HepG2 (cell line): ENCODE results near the gene SLC2A4. TPM values are rescaled to one million over a fixed set of nuclear protein-coding genes. Genes with fewer than 3 reads are reported as not detected.

ENCODE experiments used
- ATAC-seq: fragments of 200-7000 bp; cut with Tn5 transposase; 3 replicates; pipeline ENCODE4 v1.9.1; 2020; ENCODE audit warnings: mild to moderate bottlenecking, moderate library complexity
- BruUV-seq: library from RNA; stranded (reverse); fragments of 400-500 nt; replicated peaks from 2 replicates; lab custom pipeline; 2021; lab: Mats Ljungman, UMichigan
- CTCF ChIA-PET: fragments of 300-600 bp; formaldehyde crosslinking; extraction: SDS; loops from one replicate; lab custom pipeline; 2021; ENCODE audit warnings: low total read pairs, inconsistent platforms, low intra/inter-chr PET ratio; lab: Yijun Ruan, JAX
- POLR2A ChIA-PET: fragments of 350-600 bp; sonication (Branson Sonifier 250); formaldehyde crosslinking; loops from one replicate; lab custom pipeline; 2020; ENCODE audit warnings: antibody characterized with exemption, inconsistent platforms; lab: Yijun Ruan, JAX
- DNase-seq: peaks from one replicate; pipeline ENCODE4 v3.0.0-alpha.2; 2015; ENCODE audit warnings: low spot score
- FAIRE-seq: peaks from 3 replicates; lab custom pipeline; 2011; peaks lifted over from hg19 to GRCh38; lab: Jason Lieb, UNC
- H2AFZ ChIP-seq: one replicate; pipeline ENCODE4 v1.6.1; 2011; ENCODE audit warnings: low read length, inconsistent platforms
- H3K27ac ChIP-seq: fragments of 300-600 bp; 3 replicates; pipeline ENCODE4 v1.8.0; 2011; ENCODE audit warnings: mixed run types, mild to moderate bottlenecking, mixed read lengths, low read length, inconsistent platforms; ENCODE audit not compliant: insufficient read depth; ENCODE audit errors: extremely low read length
- H3K27me3 ChIP-seq, 2 experiments: fragments of 200-600 bp in 1 of 2; 2 replicates in 1 of 2; 3 replicates in 1 of 2; pipeline versions ENCODE4 v1.6.0 to v1.8.0; 2011; ENCODE audit warnings: low read length in 2 of 2, mild to moderate bottlenecking in 2 of 2, moderate library complexity in 2 of 2, inconsistent platforms in 1 of 2; ENCODE audit not compliant: insufficient read depth in 2 of 2, control insufficient read depth in 1 of 2
- H3K36me3 ChIP-seq, 2 experiments: fragments of 200-600 bp in 1 of 2; replicated peaks in 1 of 2; 2 replicates in 1 of 2; 3 replicates in 1 of 2; pipeline versions ENCODE4 v1.5.1 to v1.8.0; 2011; ENCODE audit warnings: low read length in 2 of 2, inconsistent platforms in 1 of 2; ENCODE audit not compliant: insufficient read depth in 2 of 2, control insufficient read depth in 1 of 2
- H3K4me1 ChIP-seq: 2 replicates; pipeline ENCODE4 v1.5.1; 2012; ENCODE audit warnings: low read length, inconsistent platforms; ENCODE audit not compliant: insufficient read depth
- H3K4me2 ChIP-seq: 2 replicates; pipeline ENCODE4 v1.6.0; 2011; ENCODE audit warnings: low read depth, low read length, inconsistent platforms
- H3K4me3 ChIP-seq, 3 experiments: fragments of 200-600 bp in 1 of 3; sonication (generic), shearing (Covaris generic) in 1 of 3; replicated peaks in 1 of 3; 2 replicates each; pipeline ENCODE4 v1.5.1; 2011 to 2016; ENCODE audit warnings: low read length in 3 of 3, inconsistent platforms in 2 of 3, low read depth in 2 of 3, mild to moderate bottlenecking in 2 of 3, control low read depth in 1 of 3, mixed read lengths in 1 of 3; ENCODE audit not compliant: insufficient read depth in 1 of 3
- H3K79me2 ChIP-seq: one replicate; pipeline ENCODE4 v1.6.1; 2011; ENCODE audit warnings: low read length, inconsistent platforms; ENCODE audit not compliant: insufficient read depth
- H3K9ac ChIP-seq: 2 replicates; pipeline ENCODE4 v1.6.0; 2011; ENCODE audit warnings: mild to moderate bottlenecking, low read depth, low read length, inconsistent platforms; ENCODE audit not compliant: insufficient read depth
- H3K9me3 ChIP-seq: 2 replicates; pipeline ENCODE4 v1.5.1; 2012; ENCODE audit warnings: mild to moderate bottlenecking, low read length
- H4K20me1 ChIP-seq: 2 replicates; pipeline ENCODE4 v1.6.0; 2011; ENCODE audit warnings: inconsistent platforms, mild to moderate bottlenecking, low read length, moderate library complexity; ENCODE audit not compliant: insufficient read depth
- CTCF ChIP-seq: sonication (generic); formaldehyde crosslinking; IDR thresholded peaks from 2 replicates; pipeline ENCODE4 v1.5.0; 2020; ENCODE audit warnings: mild to moderate bottlenecking, missing genetic modification reagents, moderate library complexity
- E2F1 ChIP-seq: sonication (generic); formaldehyde crosslinking; IDR thresholded peaks from 2 replicates; pipeline ENCODE4 v1.5.0; 2020; ENCODE audit warnings: missing genetic modification reagents
- ERF ChIP-seq: IDR thresholded peaks from 2 replicates; pipeline ENCODE4 v1.6.1; 2018; ENCODE audit warnings: missing biosample characterization, missing genetic modification reagents
- ESRRA ChIP-seq: sonication (generic); formaldehyde crosslinking; IDR thresholded peaks from 2 replicates; pipeline ENCODE4 v1.5.1; 2020; ENCODE audit warnings: mild to moderate bottlenecking, low read depth, missing genetic modification reagents
- HDAC1 ChIP-seq: sonication (generic); formaldehyde crosslinking; IDR thresholded peaks from 2 replicates; pipeline ENCODE4 v1.5.1; 2020; ENCODE audit warnings: mild to moderate bottlenecking, missing genetic modification reagents
- IRX3 ChIP-seq: sonication (generic); formaldehyde crosslinking; IDR thresholded peaks from 2 replicates; pipeline ENCODE4 v1.8.1; 2023; ENCODE audit warnings: mild to moderate bottlenecking, low read depth, missing genetic modification reagents, borderline replicate concordance
- TAF1 ChIP-seq: sonication (generic); formaldehyde crosslinking; IDR thresholded peaks from 2 replicates; pipeline ENCODE4 v1.4.0; 2020; ENCODE audit warnings: missing genetic modification reagents
- TBX2 ChIP-seq: sonication (generic); formaldehyde crosslinking; IDR thresholded peaks from 2 replicates; pipeline ENCODE4 v1.5.0; 2020; ENCODE audit warnings: missing genetic modification reagents, mild to moderate bottlenecking, borderline replicate concordance
- ZNF737 ChIP-seq: sonication (generic); formaldehyde crosslinking; IDR thresholded peaks from 2 replicates; pipeline ENCODE4 v1.5.0; 2020; ENCODE audit warnings: missing genetic modification reagents, mild to moderate bottlenecking, borderline replicate concordance
- ZNF772 ChIP-seq: sonication (generic); formaldehyde crosslinking; IDR thresholded peaks from 2 replicates; pipeline ENCODE4 v1.5.0; 2020; ENCODE audit warnings: mild to moderate bottlenecking, missing genetic modification reagents
- WGBS: methylation state at CpG from one replicate; pipeline ENCODE4 v1.1.6; 2017; ENCODE audit warnings: low lambda C conversion rate; 5-methylcytosine and 5-hydroxymethylcytosine counted together
- in situ Hi-C: cut with HindIII; loops from 2 replicates; pipeline ENCODE4 v1.10.0; 2017; ENCODE audit warnings: low pct_unique_long_range_greater_than_20kb; ENCODE audit not compliant: extremely low pct_ligation_motif_present
- intact Hi-C: fragments of 100-400 bp; cut with micrococcal nuclease; formaldehyde crosslinking; loops from one replicate; pipeline ENCODE4 v1.10.0; 2022; ENCODE audit not compliant: unreplicated experiment
- polyA plus RNA-seq, 8 experiments: library from polyadenylated mRNA; depleted of rRNA in 3 of 8; stranded (reverse) in 7 of 8; unstranded in 1 of 8; fragments of >200 nt; fragmentation: Illumina TruSeq in 4 of 8; extraction: Trizol in 4 of 8; gene quantifications; 2 replicates each; pipeline versions ENCODE4 v1.2.1 to v1.2.3, GENCODE V29; 2011 to 2016; ENCODE audit warnings: low read depth in 4 of 8, missing spikeins in 1 of 8, mixed read lengths in 1 of 8; ENCODE audit not compliant: insufficient read depth in 1 of 8
- total RNA-seq, 5 experiments: library from RNA; depleted of rRNA; stranded (reverse); fragments of >200 nt; fragmentation: Illumina TruSeq; extraction: Trizol; gene quantifications; 2 replicates each; pipeline ENCODE4 v1.2.3, GENCODE V29; 2016; ENCODE audit warnings: low read depth in 1 of 5
- TF ChIP-seq, protein P1 (sequence below): IDR thresholded peaks from 2 replicates; pipeline ENCODE4 v1.6.1; 2016
- TF ChIP-seq, protein P2 (sequence below): sonication (generic); formaldehyde crosslinking; IDR thresholded peaks from 2 replicates; pipeline ENCODE4 v1.4.0; 2020; ENCODE audit warnings: missing genetic modification reagents

SLC2A4 gene
- total and polyA plus RNA-seq, 2 of the 13 experiments (the other 11 are each of a cell fraction or from before 2014, with no cell fraction given), result 4.9 to 5.8 TPM

DNA sequence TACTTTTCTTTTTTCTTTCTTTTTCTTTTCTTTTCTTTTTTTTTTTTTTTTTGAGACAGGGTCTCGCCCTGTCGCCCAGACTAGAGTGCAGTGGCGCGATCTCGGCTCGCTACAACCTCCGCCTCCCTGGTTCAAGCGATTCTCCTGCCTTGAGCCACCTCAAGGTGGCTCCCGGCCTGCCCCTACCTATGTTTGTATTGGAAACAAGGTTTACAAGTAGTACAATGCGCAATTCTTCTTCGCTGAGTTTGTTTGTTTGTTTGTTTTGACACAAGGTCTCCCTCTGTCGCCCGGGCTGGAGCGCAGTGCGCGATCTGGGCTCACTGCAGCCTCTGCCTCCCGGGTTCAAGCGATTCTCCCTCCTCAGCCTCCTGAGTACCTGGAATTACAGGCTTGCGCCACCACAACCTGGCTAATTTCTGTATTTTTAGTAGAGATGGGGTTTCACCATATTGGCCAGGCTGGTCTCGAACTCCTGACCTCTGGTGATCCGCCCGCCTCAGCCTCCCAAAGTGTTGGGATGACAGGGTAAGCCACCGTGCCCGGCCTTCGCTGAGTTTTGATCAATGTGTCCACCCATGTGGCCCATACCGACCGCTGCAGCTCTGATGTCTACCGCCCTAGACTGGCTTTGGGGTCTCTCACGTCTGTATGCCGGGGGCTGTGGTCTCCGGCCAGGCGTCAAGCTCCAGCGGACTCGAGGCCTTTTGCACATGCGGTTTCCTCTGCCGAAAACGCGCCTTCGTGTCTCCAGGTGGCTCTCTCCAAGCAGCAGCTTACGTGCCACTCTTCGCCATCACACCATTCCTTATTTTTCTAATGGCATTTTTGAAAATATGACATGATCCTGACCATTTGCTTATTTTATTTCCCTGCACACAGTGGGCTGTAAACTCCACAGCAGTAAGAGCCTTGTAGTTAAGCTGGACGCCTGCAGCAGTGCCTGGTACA is 14.0 kb downstream of the SLC2A4 start (continued):
- no peak for TF ChIP-seq E2F1

- Histone ChIP-seq H4K20me1 (no peaks in the 10 kb centered on the region), H3K9ac (no peak overlapping the region), H3K27ac (no peak overlapping the region), H3K36me3 (no peaks in the 10 kb centered on the region), H3K4me3 (peak overlapping the region in 1 of 3 experiments; percentile 50; a peak in 2 of 6 replicates), H3K27me3 (peaks cover 2 to 11% of the 10 kb centered on the region in 2 experiments; a peak in 2 of 5 replicates), H3K79me2 (no peaks in the 10 kb centered on the region), H3K4me2 (peak overlapping the region; percentile 88), H2AFZ (peak overlapping the region; percentile 69), H3K9me3 (no peaks in the 10 kb centered on the region), H3K4me1 (peaks cover 41% of the 10 kb centered on the region)
- in situ Hi-C loops, result no loop called here
- peak; percentile 63 for ATAC-seq
- peak; percentile 56 for DNase-seq
- POLR2A ChIA-PET, result interaction anchor here (0.6 to 1.9 kb wide), 10 partner anchors 14 to 260 kb away, joined by 3 to 22 read pairs (median 5); partner anchors contain the start of genes GABARAP, NEURL4, SLC16A13 and SLC2A4
- WGBS, result 6% methylated on average over 31 of the region's 51 CpGs
- BruUV-seq, result no TSS peak
- CTCF ChIA-PET, result interaction anchor here (1.1 to 2.6 kb wide), 5 partner anchors 16 to 76 kb away, joined by 4 to 43 read pairs (median 6); partner anchors contain the start of genes ELP5 and SLC2A4
- intact Hi-C loops, result loop anchor here (1.0 kb wide), 1 partner anchor 16 kb away; no protein-coding TSS in a partner anchor
- FAIRE-seq, result no peak
- TF ChIP-seq TAF1 (CRISPR knock-in tag) (no peak; the same call in 1 of the 2 replicates), HDAC1 (peak; percentile 82; the same call in 1 of the 2 replicates), ESRRA (CRISPR knock-in tag) (no peak), ZNF737 (no peak), IRX3 (CRISPR knock-in tag) (no peak), ZNF772 (peak; percentile 63; the same call in 1 of the 2 replicates), ERF (CRISPR knock-in tag) (peak; percentile 73), CTCF (CRISPR knock-in tag) (peak; percentile 93), TBX2 (CRISPR knock-in tag) (peak; percentile 58)
- TF ChIP-seq, protein P1, sequence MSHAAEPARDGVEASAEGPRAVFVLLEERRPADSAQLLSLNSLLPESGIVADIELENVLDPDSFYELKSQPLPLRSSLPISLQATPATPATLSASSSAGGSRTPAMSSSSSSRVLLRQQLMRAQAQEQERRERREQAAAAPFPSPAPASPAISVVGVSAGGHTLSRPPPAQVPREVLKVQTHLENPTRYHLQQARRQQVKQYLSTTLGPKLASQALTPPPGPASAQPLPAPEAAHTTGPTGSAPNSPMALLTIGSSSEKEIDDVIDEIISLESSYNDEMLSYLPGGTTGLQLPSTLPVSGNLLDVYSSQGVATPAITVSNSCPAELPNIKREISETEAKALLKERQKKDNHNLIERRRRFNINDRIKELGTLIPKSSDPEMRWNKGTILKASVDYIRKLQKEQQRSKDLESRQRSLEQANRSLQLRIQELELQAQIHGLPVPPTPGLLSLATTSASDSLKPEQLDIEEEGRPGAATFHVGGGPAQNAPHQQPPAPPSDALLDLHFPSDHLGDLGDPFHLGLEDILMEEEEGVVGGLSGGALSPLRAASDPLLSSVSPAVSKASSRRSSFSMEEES, result peak; percentile 30; the same call in 1 of the 2 replicates
- TF ChIP-seq, protein P2, sequence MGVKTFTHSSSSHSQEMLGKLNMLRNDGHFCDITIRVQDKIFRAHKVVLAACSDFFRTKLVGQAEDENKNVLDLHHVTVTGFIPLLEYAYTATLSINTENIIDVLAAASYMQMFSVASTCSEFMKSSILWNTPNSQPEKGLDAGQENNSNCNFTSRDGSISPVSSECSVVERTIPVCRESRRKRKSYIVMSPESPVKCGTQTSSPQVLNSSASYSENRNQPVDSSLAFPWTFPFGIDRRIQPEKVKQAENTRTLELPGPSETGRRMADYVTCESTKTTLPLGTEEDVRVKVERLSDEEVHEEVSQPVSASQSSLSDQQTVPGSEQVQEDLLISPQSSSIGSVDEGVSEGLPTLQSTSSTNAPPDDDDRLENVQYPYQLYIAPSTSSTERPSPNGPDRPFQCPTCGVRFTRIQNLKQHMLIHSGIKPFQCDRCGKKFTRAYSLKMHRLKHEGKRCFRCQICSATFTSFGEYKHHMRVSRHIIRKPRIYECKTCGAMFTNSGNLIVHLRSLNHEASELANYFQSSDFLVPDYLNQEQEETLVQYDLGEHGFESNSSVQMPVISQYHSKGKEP, result 0 out of 2 replicates have a peak, but pooled peaks have one; percentile 31
Observed at GRCh38 chr17:7296189-7296861, 14.8 kb downstream of the SLC2A4 start.
